ENCODE results near the gene NABP2.
"Not testable (repeated sequence)": the region's sequence is repeated elsewhere in the genome, so short reads cannot be mapped to it uniquely, and the experiment has no call there.

Gene NABP2

DNA sequence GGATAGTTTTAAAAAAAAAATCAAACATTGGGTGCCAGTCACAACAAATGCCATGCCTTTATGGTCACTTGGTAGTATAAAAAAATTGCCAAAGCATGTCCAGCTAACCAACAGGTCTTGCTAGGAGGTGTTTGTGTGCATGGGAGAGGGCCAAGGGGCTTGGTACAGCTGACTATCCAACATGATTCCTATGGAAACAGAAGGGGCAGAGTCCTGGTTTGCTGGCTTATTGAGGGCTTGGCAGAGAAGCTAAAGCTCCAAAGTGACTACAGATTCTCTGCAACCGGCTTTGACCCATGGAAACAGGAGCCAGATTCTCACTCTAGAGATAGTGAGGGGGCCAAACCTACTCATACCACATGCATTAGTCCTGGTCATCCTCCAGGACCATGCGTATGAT lies 48.3 kb downstream of the NABP2 start:
- DNase-seq (ENCODE audit: low read depth in 2 of 2, low spot score in 1 of 2) = not testable (repeated sequence)

DNA sequence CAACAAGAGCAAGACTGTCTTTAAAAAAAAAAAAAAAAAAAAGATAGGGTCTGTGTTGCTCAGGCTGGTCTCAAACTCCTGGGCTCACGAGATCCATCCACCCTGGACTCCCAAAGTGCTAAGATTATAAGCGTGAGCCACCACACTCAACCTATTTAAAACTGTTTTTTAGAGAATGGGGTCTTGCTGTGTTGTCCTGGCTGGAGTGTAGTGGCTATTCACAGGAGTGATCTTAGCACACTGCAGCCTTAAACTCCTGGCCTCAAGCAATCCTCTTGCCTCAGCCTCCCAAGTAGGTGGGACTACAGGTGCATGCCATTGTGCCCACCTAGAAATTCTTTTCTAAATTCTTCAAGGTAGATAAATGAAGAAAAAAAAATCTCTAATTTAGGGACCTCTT lies 50.2 kb downstream of the NABP2 start:
- DNase-seq (ENCODE audit: low read depth in 2 of 2, low spot score in 1 of 2) = no peak

- no peak for DNase-seq (ENCODE audit: low read depth in 2 of 2, low spot score in 1 of 2)
Measured at GRCh38 chr12:56278905-56279304, 54.8 kb downstream of the NABP2 start.
